ENCODE measurements around the gene ARPC4.
"Not testable (repeated sequence)": the region's sequence is repeated elsewhere in the genome, so short reads cannot be mapped to it uniquely, and the experiment has no call there.

Gene ARPC4

DNA sequence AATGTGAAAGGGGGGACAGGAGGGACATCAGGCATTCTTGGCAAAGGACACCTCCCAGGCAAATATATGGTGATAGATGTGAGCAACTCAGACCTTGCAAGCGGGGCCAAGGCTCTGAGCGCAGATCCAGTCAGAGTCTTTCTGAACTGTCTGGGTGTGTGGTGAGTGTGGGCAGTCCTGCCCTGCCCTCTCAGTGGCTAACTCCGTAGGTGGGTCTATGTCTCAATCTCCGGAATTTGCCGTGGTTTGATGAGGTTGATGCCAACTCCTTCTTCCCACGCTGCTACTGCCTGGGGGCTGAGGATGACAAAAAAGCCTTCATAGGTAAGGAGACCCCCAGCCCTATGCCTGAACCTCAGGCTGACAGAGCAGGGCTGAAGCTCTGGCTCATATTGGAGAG lies 24.6 kb downstream of the ARPC4 start:
- H3K4me3 ChIP-seq (ENCODE audit: low read depth, low read length) = no peak overlapping the region

DNA sequence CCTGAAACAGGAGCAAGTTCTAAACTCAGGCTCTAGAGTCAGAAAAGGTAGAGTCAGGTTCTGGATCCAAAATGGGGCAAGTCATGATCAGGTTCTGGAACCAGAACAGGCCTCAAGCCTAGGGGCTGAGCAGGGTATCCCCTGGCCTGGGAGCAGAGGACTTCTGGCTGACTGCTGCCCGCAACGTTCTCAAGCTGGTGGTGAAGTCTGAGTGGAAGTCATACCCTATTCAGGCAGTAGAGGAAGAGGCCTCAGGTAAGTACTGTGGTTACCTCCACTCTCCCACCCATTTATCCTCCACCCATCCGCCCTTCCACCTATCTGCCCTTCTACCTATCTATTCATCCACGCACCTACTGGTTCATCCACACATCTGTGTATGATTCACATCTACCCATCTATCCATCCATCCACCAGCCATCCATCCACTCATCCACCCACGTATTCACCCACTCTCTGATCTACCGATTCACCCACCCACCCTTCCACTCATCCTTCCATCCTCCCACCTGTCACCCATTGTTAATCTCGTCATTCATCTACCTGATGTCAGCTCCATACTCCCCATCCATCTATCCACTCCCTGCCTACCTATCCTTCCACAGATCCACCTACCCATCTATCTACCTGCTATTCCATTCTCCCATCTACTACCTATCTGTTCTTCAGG lies 25.9 kb downstream of the ARPC4 start:
- H3K4me3 ChIP-seq (ENCODE audit: low read depth, low read length) = no peak overlapping the region

GRCh38 chr3:9820543-9820942 lies 27.7 kb downstream of the ARPC4 start:
- no peak overlapping the region for H3K4me3 ChIP-seq (ENCODE audit: low read depth, low read length)

GRCh38 chr3:9820946-9821345 lies 28.1 kb downstream of the ARPC4 start:
- H3K4me3 ChIP-seq (ENCODE audit: low read depth, low read length) = no peak overlapping the region

GRCh38 chr3:9825451-9826040 lies 32.7 kb downstream of the ARPC4 start:
- no peak overlapping the region for H3K4me3 ChIP-seq (ENCODE audit: low read depth, low read length)

GRCh38 chr3:9826815-9827573 lies 34.1 kb downstream of the ARPC4 start:
- no peak overlapping the region for H3K4me3 ChIP-seq (ENCODE audit: low read depth, low read length)

GRCh38 chr3:9828801-9829755 lies 36.2 kb downstream of the ARPC4 start:
- no peak overlapping the region for H3K4me3 ChIP-seq (ENCODE audit: low read depth, low read length)

DNA sequence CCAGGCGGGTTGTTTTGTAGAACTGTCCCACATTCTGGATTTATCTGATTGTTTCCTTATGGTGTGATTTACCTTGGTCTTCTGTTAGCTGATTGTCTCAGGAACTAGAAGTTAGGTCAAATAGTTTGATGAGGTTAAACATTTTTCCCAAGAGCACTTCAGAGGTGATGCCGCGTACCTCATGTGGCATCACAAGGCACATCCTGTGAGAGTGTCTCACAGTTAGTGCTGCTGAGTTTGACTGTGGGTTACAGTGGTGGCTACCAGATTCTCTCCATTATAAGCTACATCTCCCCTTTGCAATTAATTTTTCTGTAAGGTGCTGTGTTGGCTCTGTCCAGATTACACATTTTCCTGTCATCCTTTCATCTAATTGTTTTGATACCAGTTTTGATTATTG lies 38.4 kb downstream of the ARPC4 start:
- H3K4me3 ChIP-seq (ENCODE audit: low read depth, low read length) = no peak overlapping the region

DNA sequence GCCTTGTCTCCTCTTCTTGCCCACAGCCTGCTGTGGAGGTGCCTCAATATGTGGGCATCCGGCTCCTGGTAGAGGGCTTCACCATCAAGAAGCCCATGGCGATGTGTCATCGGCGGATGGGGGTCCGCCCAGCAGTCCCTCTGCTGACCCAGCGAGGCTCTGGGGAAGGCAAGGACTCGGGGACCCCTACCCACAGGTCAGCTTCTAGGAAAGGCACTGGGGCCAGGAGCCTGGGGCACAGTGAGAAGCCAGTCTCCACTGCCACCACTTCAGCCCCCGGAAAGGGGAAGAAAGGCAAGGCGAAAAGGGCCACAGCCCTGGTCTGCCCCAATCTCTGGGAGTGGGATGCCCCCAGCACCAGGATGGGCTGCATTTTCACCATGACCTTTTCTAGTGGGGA lies 40.2 kb downstream of the ARPC4 start:
- H3K4me3 ChIP-seq (ENCODE audit: low read depth, low read length) = no peak overlapping the region

- H3K4me3 ChIP-seq (ENCODE audit: low read depth, low read length) = no peak overlapping the region
These were observed 41.9 kb downstream of the ARPC4 start for GRCh38 chr3:9834520-9835380.

GRCh38 chr3:9837701-9838582 lies 45.1 kb downstream of the ARPC4 start:
- no peak overlapping the region for H3K4me3 ChIP-seq (ENCODE audit: low read depth, low read length)

GRCh38 chr3:9838856-9839255 lies 46.0 kb downstream of the ARPC4 start:
- H3K4me3 ChIP-seq (ENCODE audit: low read depth, low read length) = no peak overlapping the region

- no peak overlapping the region for H3K4me3 ChIP-seq (ENCODE audit: low read depth, low read length)
These were observed 48.1 kb downstream of the ARPC4 start for GRCh38 chr3:9841015-9841414.

DNA sequence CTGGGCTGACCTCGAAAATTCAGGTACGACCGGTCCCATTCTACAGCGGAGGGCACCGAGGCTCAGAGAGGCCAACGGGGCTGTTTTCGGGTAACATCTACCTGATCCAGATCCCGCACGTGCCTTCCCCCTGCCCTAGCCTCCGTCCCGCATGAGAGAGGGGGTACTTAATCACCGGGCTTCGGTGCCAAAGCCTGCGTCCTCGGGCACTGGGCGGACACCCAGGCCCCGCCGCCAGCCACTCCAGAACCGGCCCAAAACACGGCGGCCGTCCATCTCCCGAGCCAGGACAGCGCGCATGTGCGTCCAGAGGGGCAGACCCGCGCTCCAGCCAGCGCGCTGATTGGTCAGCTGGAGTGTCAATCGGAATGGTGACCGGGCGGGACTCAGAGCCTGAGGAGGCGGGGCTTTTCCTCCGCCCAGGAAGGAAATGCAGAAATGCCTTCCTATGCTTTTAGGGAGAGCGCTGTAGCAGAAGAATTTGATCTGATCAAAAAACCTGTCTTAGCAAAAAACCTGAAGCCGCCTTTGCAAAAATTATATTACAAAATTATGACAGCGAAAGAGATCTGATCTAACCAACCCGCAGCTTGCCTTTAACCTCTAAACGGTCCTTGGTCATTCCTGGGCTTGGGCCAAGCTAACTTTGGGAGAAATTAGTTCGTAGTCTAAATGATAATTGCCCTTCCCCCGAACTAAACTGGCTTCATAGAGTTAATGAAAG lies 51.0 kb downstream of the ARPC4 start, which contains the start of gene RPUSD3:
TSS of gene RPUSD3 (minus strand) at position 294 of the 724 bp plus-strand sequence. CDS start at position 276, 18 bp downstream.
- peak within 1 kb of the TSS; percentile 89 for H3K4me3 ChIP-seq (ENCODE audit: low read depth, low read length)

DNA sequence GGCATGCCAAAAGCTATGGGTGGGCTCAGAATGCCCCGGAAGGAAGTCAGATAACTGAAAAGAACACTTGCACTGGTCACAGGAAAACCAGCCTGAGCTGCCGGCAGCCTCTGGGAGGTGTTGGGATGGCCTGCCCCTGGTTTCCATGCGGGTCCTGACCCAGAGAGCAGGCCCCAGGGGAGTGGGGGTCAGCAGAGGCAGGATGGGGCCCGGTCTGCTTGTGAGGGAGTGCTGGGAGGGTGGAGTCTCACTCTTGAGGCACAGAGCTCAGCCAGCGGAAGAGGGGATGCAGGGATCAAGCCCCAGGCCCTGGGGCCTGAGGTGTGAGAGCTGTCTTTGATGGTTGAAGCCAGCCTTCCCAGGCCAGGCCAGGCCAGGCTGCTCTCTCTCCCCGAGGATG lies 53.3 kb downstream of the ARPC4 start:
- no peak overlapping the region for H3K4me3 ChIP-seq (ENCODE audit: low read depth, low read length)

DNA sequence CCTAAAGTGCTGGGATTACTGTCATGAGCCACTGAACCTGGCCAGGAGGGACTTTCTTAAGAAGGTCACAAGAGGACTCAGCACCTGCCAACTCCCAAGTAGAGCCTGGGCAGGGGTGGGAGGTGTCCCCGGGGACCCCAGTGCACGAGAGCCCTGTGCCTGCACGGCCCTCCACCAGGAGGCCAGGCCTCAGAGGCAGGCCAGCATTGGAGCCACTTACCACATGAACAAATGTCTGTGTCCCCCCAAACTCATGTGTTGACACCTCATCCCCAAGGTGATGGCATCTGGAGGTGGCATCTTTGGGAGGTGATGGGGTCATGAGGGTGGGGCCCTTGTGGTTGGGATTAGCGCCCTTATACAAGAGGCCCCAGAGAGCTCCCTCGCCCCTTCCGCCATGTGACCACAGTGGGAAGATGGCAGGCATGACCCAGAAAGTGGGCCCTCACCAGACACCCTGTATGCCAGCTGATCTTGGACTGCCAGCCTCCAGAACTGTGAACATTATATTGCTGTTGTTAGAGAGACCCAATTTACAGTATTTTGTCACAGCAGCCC lies 54.1 kb downstream of the ARPC4 start:
- H3K4me3 ChIP-seq (ENCODE audit: low read depth, low read length) = no peak overlapping the region

GRCh38 chr3:9847870-9848269 lies 55.0 kb downstream of the ARPC4 start:
- H3K4me3 ChIP-seq (ENCODE audit: low read depth, low read length) = not testable (repeated sequence)

DNA sequence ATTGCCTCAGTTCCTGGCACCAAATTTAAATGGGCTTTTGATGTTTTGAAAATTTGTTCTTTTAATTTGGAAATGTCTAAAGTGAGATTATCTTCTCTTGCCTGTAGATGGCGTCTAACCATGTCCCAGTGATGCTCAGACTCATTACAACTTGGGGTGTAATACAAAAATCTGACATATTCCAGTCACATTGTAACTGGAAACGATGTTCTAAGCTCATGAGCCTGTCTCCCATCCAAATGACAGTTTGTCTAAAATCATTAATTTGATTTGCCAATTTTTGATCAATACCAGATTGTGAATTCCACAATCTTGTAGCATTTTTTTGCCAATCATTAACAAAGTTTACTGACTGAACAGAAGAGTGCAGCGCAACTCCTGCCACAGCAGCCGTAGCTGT lies 56.0 kb downstream of the ARPC4 start:
- H3K4me3 ChIP-seq (ENCODE audit: low read depth, low read length) = not testable (repeated sequence)
